Endothelial cell of umbilical vein (primary cell): Measurements from ENCODE around the gene PMEL. TPM values are rescaled to one million over a fixed set of nuclear protein-coding genes. Genes with fewer than 3 reads are reported as not detected.

ENCODE experiments used
- BruUV-seq: library from RNA; stranded (reverse); fragments of 400-500 nt; replicated peaks from 2 replicates; lab custom pipeline; 2021; lab: Mats Ljungman, UMichigan
- CTCF ChIA-PET: fragments of 300-600, 350-600 bp; sonication (Branson Sonifier 250); formaldehyde crosslinking; loops from one replicate; lab custom pipeline; 2021; ENCODE audit warnings: antibody characterized with exemption, inconsistent platforms; lab: Charles Lee
- POLR2A ChIA-PET: fragments of 300-600, 350-600 bp; sonication (Branson Sonifier 250); formaldehyde crosslinking; loops from one replicate; lab custom pipeline; 2021; ENCODE audit warnings: antibody characterized with exemption, inconsistent platforms; lab: Charles Lee
- DNase-seq: peaks from one replicate; pipeline ENCODE4 v3.0.0-alpha.2; 2011; ENCODE audit warnings: low read depth, low spot score
- FAIRE-seq: peaks from 2 replicates; lab custom pipeline; 2011; peaks lifted over from hg19 to GRCh38; lab: Jason Lieb, UNC
- H2AFZ ChIP-seq: 2 replicates; pipeline ENCODE4 v1.6.0; 2012; ENCODE audit warnings: low read depth, low read length, control low read depth, inconsistent platforms
- H3K27ac ChIP-seq: 2 replicates; pipeline ENCODE4 v1.5.1; 2011; ENCODE audit warnings: low read depth, mild to moderate bottlenecking, control low read depth, low read length, moderate library complexity; ENCODE audit not compliant: insufficient read depth
- H3K27me3 ChIP-seq, 2 experiments: 2 replicates each; pipeline versions ENCODE4 v1.6.0 to v1.6.1; 2011; ENCODE audit warnings: low read length in 2 of 2, mixed read lengths in 1 of 2; ENCODE audit not compliant: control insufficient read depth in 2 of 2, insufficient read depth in 2 of 2
- H3K36me3 ChIP-seq, 2 experiments: 2 replicates in 1 of 2; 3 replicates in 1 of 2; pipeline ENCODE4 v1.5.1; 2011; ENCODE audit warnings: low read length in 2 of 2, mild to moderate bottlenecking in 1 of 2, moderate library complexity in 1 of 2; ENCODE audit not compliant: control insufficient read depth in 2 of 2, insufficient read depth in 2 of 2; ENCODE audit errors: extremely low read depth in 1 of 2
- H3K4me1 ChIP-seq: 3 replicates; pipeline ENCODE4 v1.5.1; 2011; ENCODE audit warnings: mild to moderate bottlenecking, low read length; ENCODE audit not compliant: control insufficient read depth, insufficient read depth; ENCODE audit errors: extremely low read depth
- H3K4me2 ChIP-seq: 2 replicates; pipeline ENCODE4 v1.6.1; 2011; ENCODE audit warnings: low read length, control low read depth, mixed read lengths; ENCODE audit not compliant: insufficient read depth
- H3K4me3 ChIP-seq, 3 experiments: fragments of 200-600 bp in 1 of 3; sonication (generic), shearing (Covaris generic) in 1 of 3; replicated peaks in 1 of 3; 2 replicates each; pipeline ENCODE4 v1.5.1; 2011 to 2016; ENCODE audit warnings: control low read depth in 3 of 3, low read length in 3 of 3, mild to moderate bottlenecking in 2 of 3, inconsistent platforms in 1 of 3, low read depth in 1 of 3, moderate library complexity in 1 of 3; ENCODE audit not compliant: insufficient read depth in 1 of 3
- H3K79me2 ChIP-seq: 2 replicates; pipeline ENCODE4 v1.6.0; 2012; ENCODE audit warnings: low read length, inconsistent platforms; ENCODE audit not compliant: control insufficient read depth, insufficient read depth
- H3K9ac ChIP-seq: replicated peaks from 2 replicates; pipeline ENCODE3; 2011; ENCODE audit warnings: low read length, control low read depth; ENCODE audit not compliant: insufficient read depth; ENCODE audit errors: extremely low read depth
- H3K9me1 ChIP-seq: replicated peaks from 3 replicates; pipeline ENCODE4 v1.6.0; 2011; ENCODE audit warnings: mild to moderate bottlenecking, low read length; ENCODE audit not compliant: control insufficient read depth, insufficient read depth; ENCODE audit errors: extremely low read depth
- H3K9me3 ChIP-seq: replicated peaks from 2 replicates; pipeline ENCODE4 v1.5.1; 2012; ENCODE audit warnings: low read length, inconsistent platforms; ENCODE audit not compliant: control insufficient read depth, insufficient read depth
- H4K20me1 ChIP-seq: replicated peaks from 2 replicates; pipeline ENCODE3; 2011; ENCODE audit warnings: mild to moderate bottlenecking, low read length; ENCODE audit not compliant: control insufficient read depth, insufficient read depth; ENCODE audit errors: extremely low read depth
- EZH2 ChIP-seq: IDR thresholded peaks from 2 replicates; pipeline ENCODE4 v1.6.1; 2012; ENCODE audit warnings: borderline replicate concordance, low read depth, mild to moderate bottlenecking, moderate library complexity, low read length, inconsistent platforms; ENCODE audit not compliant: severe bottlenecking
- FOS ChIP-seq: IDR thresholded peaks from 2 replicates; pipeline ENCODE4 v1.6.1; 2011; ENCODE audit warnings: mild to moderate bottlenecking, low read length, moderate library complexity, borderline replicate concordance; ENCODE audit not compliant: insufficient read depth
- GATA2 ChIP-seq: IDR thresholded peaks from 2 replicates; pipeline ENCODE4 v1.7.0; 2011; ENCODE audit warnings: low read depth, mild to moderate bottlenecking, moderate library complexity, mixed read lengths, low read length; ENCODE audit not compliant: insufficient read length, insufficient read depth
- JUN ChIP-seq: IDR thresholded peaks from 2 replicates; pipeline ENCODE4 v1.6.1; 2011; ENCODE audit warnings: borderline replicate concordance, low read depth; ENCODE audit not compliant: insufficient read length, insufficient read depth
- MYC ChIP-seq: IDR thresholded peaks from one replicate; pipeline ENCODE4 v1.6.1; 2011; ENCODE audit warnings: mild to moderate bottlenecking, low read depth, low read length
- POLR2A ChIP-seq: IDR thresholded peaks from 2 replicates; pipeline ENCODE4 v1.6.1; 2012; ENCODE audit warnings: low read depth, mild to moderate bottlenecking, control low read depth, low read length
- POLR2AphosphoS5 ChIP-seq: IDR thresholded peaks from 2 replicates; pipeline ENCODE4 v1.6.1; 2012; ENCODE audit warnings: low read depth, mild to moderate bottlenecking, control low read depth, low read length, moderate library complexity; ENCODE audit not compliant: insufficient read depth
- dilution Hi-C: fragments of 300-500 bp; cut with MboI; formaldehyde crosslinking; loops from one replicate; pipeline ENCODE4 v1.15.0; 2019; ENCODE audit warnings: low sequenced_read_pairs; ENCODE audit not compliant: extremely low pct_ligation_motif_present
- intact Hi-C: fragments of 100-400 bp; cut with micrococcal nuclease; formaldehyde crosslinking; loops from one replicate; pipeline ENCODE4 v1.10.0; 2022
- polyA plus RNA-seq, 4 experiments: library from polyadenylated mRNA; depleted of rRNA in 3 of 4; stranded (reverse) in 3 of 4; unstranded in 1 of 4; fragments of >200 nt; gene quantifications; 2 replicates each; pipeline versions ENCODE4 v1.2.1 to v1.2.3, GENCODE V29; 2011 to 2012; ENCODE audit warnings: missing spikeins in 1 of 4
- total RNA-seq: library from RNA; stranded (reverse); gene quantifications from 2 replicates; pipeline ENCODE4 v1.2.3, GENCODE V29; 2021
- TF ChIP-seq, protein P1 (sequence below): IDR thresholded peaks from 2 replicates; pipeline ENCODE4 v1.6.1; 2011; ENCODE audit not compliant: insufficient read depth, insufficient read length
- TF ChIP-seq, protein P2 (sequence below), 2 donors: IDR thresholded peaks; 1 replicate in 1 of 2; 2 replicates in 1 of 2; pipeline ENCODE4 v1.5.1; 2011; ENCODE audit warnings: low read length in 2 of 2, mild to moderate bottlenecking in 2 of 2, moderate library complexity in 2 of 2, control low read depth in 1 of 2, inconsistent platforms in 1 of 2, low read depth in 1 of 2; ENCODE audit not compliant: insufficient read depth in 1 of 2; ENCODE audit errors: extremely low read depth in 1 of 2

PMEL gene
- total and polyA plus RNA-seq, 2 donors (not counting 3 experiments of a cell fraction or from before 2014, with no cell fraction given), result 0.51 to 0.99 TPM

DNA sequence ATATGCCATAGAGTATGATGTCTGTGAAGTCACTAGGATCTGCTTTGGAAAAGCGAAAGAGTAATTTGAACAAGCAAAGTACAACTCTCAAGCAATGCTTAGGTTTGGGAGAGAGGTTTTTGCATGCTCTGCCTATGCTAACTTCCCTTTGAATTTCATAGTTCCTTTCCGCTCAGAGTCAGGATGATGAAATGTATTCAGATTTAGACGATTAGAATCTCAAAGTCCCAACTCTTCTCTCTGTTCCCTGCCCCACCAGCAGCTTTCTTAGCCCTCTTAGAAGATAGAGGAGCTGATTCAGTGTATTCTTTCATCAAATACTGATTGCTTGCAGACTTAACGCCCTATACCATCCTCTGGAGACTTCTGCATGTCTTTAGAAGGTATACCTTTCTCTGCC is 19.5 kb upstream of the PMEL start:
- Histone ChIP-seq H3K36me3 (peaks cover 15 to 17% of the 10 kb centered on the region in 2 experiments), H3K79me2 (peaks cover 9% of the 10 kb centered on the region), H3K9me3 (no peaks in the 10 kb centered on the region), H3K27me3 (no peaks in the 10 kb centered on the region), H3K4me1 (no peaks in the 10 kb centered on the region), H4K20me1 (no peaks in the 10 kb centered on the region), H2AFZ (no peak overlapping the region), H3K27ac (no peak overlapping the region), H3K4me2 (no peak overlapping the region), H3K4me3 (no peak overlapping the region), H3K9me1 (no peaks in the 10 kb centered on the region), H3K9ac (no peak overlapping the region)
- FAIRE-seq (no peak), DNase-seq (no peak)
- ChIA-PET CTCF (interaction anchor here (1.0 to 3.1 kb wide), 5 partner anchors 10 to 247 kb away, joined by 3 to 20 read pairs (median 6); no protein-coding TSS in a partner anchor), POLR2A (interaction anchor here (1.2 kb wide), 1 partner anchor 12 kb away, joined by 3 read pairs; the partner anchor contains the start of gene RAB5B)
- dilution Hi-C loops, result loop anchor here (10.0 kb wide), 1 partner anchor 231 kb away; no protein-coding TSS in a partner anchor
- intact Hi-C loops, result no loop called here
- BruUV-seq, result no TSS peak
- TF ChIP-seq POLR2A, result no peak
- TF ChIP-seq GATA2, result no peak
- no peak for TF ChIP-seq POLR2AphosphoS5
- TF ChIP-seq FOS, result no peak
- TF ChIP-seq MYC, result no peak
- TF ChIP-seq, protein P1, sequence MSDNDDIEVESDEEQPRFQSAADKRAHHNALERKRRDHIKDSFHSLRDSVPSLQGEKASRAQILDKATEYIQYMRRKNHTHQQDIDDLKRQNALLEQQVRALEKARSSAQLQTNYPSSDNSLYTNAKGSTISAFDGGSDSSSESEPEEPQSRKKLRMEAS, result no peak
- TF ChIP-seq, protein P2, sequence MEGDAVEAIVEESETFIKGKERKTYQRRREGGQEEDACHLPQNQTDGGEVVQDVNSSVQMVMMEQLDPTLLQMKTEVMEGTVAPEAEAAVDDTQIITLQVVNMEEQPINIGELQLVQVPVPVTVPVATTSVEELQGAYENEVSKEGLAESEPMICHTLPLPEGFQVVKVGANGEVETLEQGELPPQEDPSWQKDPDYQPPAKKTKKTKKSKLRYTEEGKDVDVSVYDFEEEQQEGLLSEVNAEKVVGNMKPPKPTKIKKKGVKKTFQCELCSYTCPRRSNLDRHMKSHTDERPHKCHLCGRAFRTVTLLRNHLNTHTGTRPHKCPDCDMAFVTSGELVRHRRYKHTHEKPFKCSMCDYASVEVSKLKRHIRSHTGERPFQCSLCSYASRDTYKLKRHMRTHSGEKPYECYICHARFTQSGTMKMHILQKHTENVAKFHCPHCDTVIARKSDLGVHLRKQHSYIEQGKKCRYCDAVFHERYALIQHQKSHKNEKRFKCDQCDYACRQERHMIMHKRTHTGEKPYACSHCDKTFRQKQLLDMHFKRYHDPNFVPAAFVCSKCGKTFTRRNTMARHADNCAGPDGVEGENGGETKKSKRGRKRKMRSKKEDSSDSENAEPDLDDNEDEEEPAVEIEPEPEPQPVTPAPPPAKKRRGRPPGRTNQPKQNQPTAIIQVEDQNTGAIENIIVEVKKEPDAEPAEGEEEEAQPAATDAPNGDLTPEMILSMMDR (IDR thresholded peaks at IDR 0.05; ENCODE audit: extremely low read depth in 1 of 2, insufficient read depth in 1 of 2, low read depth in 1 of 2, low read length in 2 of 2), result no peak
- no peak for TF ChIP-seq JUN
- TF ChIP-seq EZH2, result no peak
